ENCODE measurements around the gene PIWIL4.
"Not testable (repeated sequence)": the region's sequence is repeated elsewhere in the genome, so short reads cannot be mapped to it uniquely, and the experiment has no call there.

Gene PIWIL4

GRCh38 chr11:94639901-94640721 lies 72.9 kb downstream of the PIWIL4 start:
- DNase-seq = no peak

- DNase-seq = no peak
Observed at GRCh38 chr11:94641167-94641761, 74.1 kb downstream of the PIWIL4 start.

GRCh38 chr11:94643186-94643585 lies 76.0 kb downstream of the PIWIL4 start:
- DNase-seq = not testable (repeated sequence)

- DNase-seq = no peak
Observed at GRCh38 chr11:94647926-94648325, 80.8 kb downstream of the PIWIL4 start.

- no peak for DNase-seq
Observed at GRCh38 chr11:94648789-94649188, 81.6 kb downstream of the PIWIL4 start.

- no peak for DNase-seq
Observed at GRCh38 chr11:94649254-94649653, 82.1 kb downstream of the PIWIL4 start.

- no peak for DNase-seq
Observed at GRCh38 chr11:94649964-94650623, 82.9 kb downstream of the PIWIL4 start.

GRCh38 chr11:94650756-94651155 lies 83.6 kb downstream of the PIWIL4 start:
- DNase-seq = no peak

- DNase-seq = no peak
Observed at GRCh38 chr11:94652735-94653284, 85.6 kb downstream of the PIWIL4 start.

- DNase-seq = no peak
Observed at GRCh38 chr11:94653561-94653960, 86.4 kb downstream of the PIWIL4 start.

GRCh38 chr11:94654201-94654600 lies 87.0 kb downstream of the PIWIL4 start:
- no peak for DNase-seq

- no peak for DNase-seq
Observed at GRCh38 chr11:94655291-94655690, 88.1 kb downstream of the PIWIL4 start.

GRCh38 chr11:94655956-94656355 lies 88.8 kb downstream of the PIWIL4 start:
- no peak for DNase-seq

GRCh38 chr11:94656968-94657367 lies 89.8 kb downstream of the PIWIL4 start:
- DNase-seq = no peak

GRCh38 chr11:94657629-94658028 lies 90.5 kb downstream of the PIWIL4 start:
- no peak for DNase-seq

GRCh38 chr11:94658386-94658785 lies 91.2 kb downstream of the PIWIL4 start:
- no peak for DNase-seq

GRCh38 chr11:94658888-94659287 lies 91.7 kb downstream of the PIWIL4 start:
- no peak for DNase-seq

- DNase-seq = no peak
Observed at GRCh38 chr11:94661444-94661843, 94.3 kb downstream of the PIWIL4 start.

GRCh38 chr11:94662065-94662779 lies 95.1 kb downstream of the PIWIL4 start:
- no peak for DNase-seq

GRCh38 chr11:94662846-94663390 lies 95.8 kb downstream of the PIWIL4 start:
- no peak for DNase-seq

- no peak for DNase-seq
Observed at GRCh38 chr11:94664346-94664745, 97.2 kb downstream of the PIWIL4 start.

GRCh38 chr11:94665116-94665659 lies 98.0 kb downstream of the PIWIL4 start:
- DNase-seq = no peak
